Heart left ventricle (tissue), 13 donors: ENCODE measurements around the gene SATB2.

Source experiments
- CTCF ChIP-seq, 12 donors: fragments of 200-600 bp; sonication (generic) in 4 of 12; IDR thresholded peaks; one replicate each; pipeline versions ENCODE4 v1.5.0 to v1.8.0; 2018 to 2022; ENCODE audit warnings: antibody characterized with exemption in 12 of 12, mild to moderate bottlenecking in 5 of 12
- POLR2A ChIP-seq, 2 donors: fragments of 450-650 bp; IDR thresholded peaks; one replicate each; pipeline ENCODE4 v1.6.1; 2017; ENCODE audit warnings: antibody characterized with exemption in 2 of 2, mild to moderate bottlenecking in 2 of 2, moderate library complexity in 2 of 2
- donor health status: ischemic (EF 13 %, LVEDD 7.1; RV severe dilation, severe dysfunction).
- donor health status: DM: no; HTN: yes; CAD: no.
- donor health status: DM: no; HTN: no; CAD: no.
- donor health status: ischemic (EF 25% LVEDD 6.9; RV normal size, moderate dysfunction).
- donor health status: ischemic (EF 25% LVEDD 5.7; RV mildly dilated, moderate dysfunction).
- donor health status: ischemic (EF 35%, LVEDD 5.7; RV mildly dilated, moderate dysfunction).
- donor health status: nonischemic (EF 11% LVEDD 7.7; RV severe dilation, severe dysfunction).
- donor health status: DM: yes; HTN: yes; CAD: no.
- donor health status: PGD.
- donor health status: ischemic (EF 29% LVEDD 5.4; RV normal size, mild dysfunction).
- donor health status: nonischemic (EF 23%, LVEDD 6.1; RV moderate dilation, normal function).

GRCh38 chr2:199462956-199463692 is 5.4 kb upstream of the SATB2 start:
- TF ChIP-seq POLR2A (IDR thresholded peaks at IDR 0.05): no peak
- peak; percentile 60 to 81 (median 68) for TF ChIP-seq CTCF (IDR thresholded peaks at IDR 0.05)
